Transverse colon (tissue), 4 donors: Measurements from ENCODE around the gene RANBP9. TPM values are rescaled to one million over a fixed set of nuclear protein-coding genes. Genes with fewer than 3 reads are reported as not detected.

ENCODE experiments used
- DNase-seq: peaks from one replicate; pipeline ENCODE4 v3.0.0-alpha.2; 2019
- H3K27ac ChIP-seq, 4 donors: fragments of 200-600 bp; sonication (generic); 2 replicates each; pipeline ENCODE4 v1.5.1; 2016 to 2018; ENCODE audit warnings: inconsistent platforms in 4 of 4
- H3K27me3 ChIP-seq: fragments of 200-600 bp; sonication (generic); 2 replicates; pipeline ENCODE4 v1.5.1; 2017; ENCODE audit warnings: inconsistent platforms
- H3K36me3 ChIP-seq, 4 donors: fragments of 200-600 bp; sonication (generic); 2 replicates each; pipeline ENCODE4 v1.5.1; 2017 to 2019; ENCODE audit warnings: inconsistent platforms in 4 of 4
- H3K4me1 ChIP-seq, 4 donors: fragments of 200-600 bp; sonication (generic); 2 replicates each; pipeline ENCODE4 v1.5.1; 2017 to 2020; ENCODE audit warnings: inconsistent platforms in 4 of 4
- H3K4me3 ChIP-seq, 4 donors: fragments of 200-600 bp; sonication (generic); 1 replicate in 1 of 4; 2 replicates in 3 of 4; pipeline versions ENCODE4 v1.5.1 to v1.6.1; 2017 to 2019; ENCODE audit warnings: inconsistent platforms in 4 of 4
- H3K9me3 ChIP-seq, 2 donors: fragments of 200-600 bp; sonication (generic); 2 replicates each; pipeline ENCODE4 v1.5.1; 2017 to 2019; ENCODE audit warnings: inconsistent platforms in 2 of 2
- EP300 ChIP-seq: sonication (generic); formaldehyde crosslinking; IDR thresholded peaks from one replicate; pipeline ENCODE4 v1.6.1; 2017; ENCODE audit warnings: antibody characterized with exemption, low read depth
- POLR2A ChIP-seq: fragments of 450-650 bp; IDR thresholded peaks from one replicate; pipeline ENCODE4 v1.6.1; 2016; ENCODE audit warnings: antibody characterized with exemption, mild to moderate bottlenecking, moderate library complexity
- POLR2AphosphoS5 ChIP-seq, 3 donors: sonication (generic); formaldehyde crosslinking; IDR thresholded peaks; one replicate each; pipeline ENCODE4 v1.6.1; 2016; ENCODE audit warnings: antibody characterized with exemption in 3 of 3
- WGBS, 2 donors: methylation state at CpG; one replicate each; pipeline ENCODE4 v1.1.5; 2018; ENCODE audit warnings: low coverage in 1 of 2; 5-methylcytosine and 5-hydroxymethylcytosine counted together
- in situ Hi-C, 4 donors: fragments of 200-750 bp; cut with MboI; loops; one replicate each; pipeline versions ENCODE4 v1.15.0 to v1.15.1; 2017; ENCODE audit warnings: low sequenced_read_pairs in 3 of 4, low pct_ligation_motif_present in 1 of 4, low pct_unique_long_range_greater_than_20kb in 1 of 4
- intact Hi-C: fragments of 100-400 bp; cut with DNase I; formaldehyde crosslinking; loops from one replicate; pipeline ENCODE4 v1.15.1; 2023; ENCODE audit warnings: low total_unique reads
- total RNA-seq, 4 donors: library from RNA; depleted of rRNA; stranded (reverse); fragments of >200 nt; gene quantifications; one replicate each; pipeline ENCODE4 v1.1.0, GENCODE V29; 2016
- TF ChIP-seq, protein P1 (sequence below), 5 experiments: fragments of 200-600 bp in 3 of 5; fragments of 450-650 bp in 2 of 5; sonication (generic) in 3 of 5; IDR thresholded peaks; 1 replicate in 2 of 5; 2 replicates in 3 of 5; pipeline ENCODE4 v1.5.1; 2016 to 2017; ENCODE audit warnings: antibody characterized with exemption in 5 of 5, inconsistent platforms in 3 of 5, mild to moderate bottlenecking in 2 of 5, moderate library complexity in 1 of 5

The RANBP9 gene
- total RNA-seq, 4 donors from 2014 or later: 17.9 to 40.8 (median 37.4) TPM

DNA sequence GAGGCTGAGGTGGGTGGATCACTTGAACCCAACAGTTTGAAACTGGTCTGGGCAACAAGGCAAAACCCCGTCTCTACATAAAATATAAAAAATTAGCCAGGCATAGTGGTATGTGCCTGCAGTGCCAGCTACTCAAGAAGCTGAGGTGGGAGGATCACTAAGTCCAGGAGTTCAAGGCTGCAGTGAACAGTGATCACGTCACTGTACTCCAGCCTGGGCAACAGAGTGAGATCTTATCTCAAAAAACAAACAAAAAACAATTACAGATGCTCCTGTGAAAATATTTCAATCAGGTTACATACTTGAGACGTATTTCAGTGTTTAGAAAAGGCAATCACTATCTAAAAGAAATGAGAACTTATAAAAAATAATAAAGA, 33.8 kb downstream of the RANBP9 start:
- H3K4me1 ChIP-seq: peaks cover 0 to 23% (median 3%) of the 10 kb centered on the region in 4 donors
- peaks cover 0 to 8% of the 10 kb centered on the region in 2 donors for H3K9me3 ChIP-seq
- intact Hi-C loops: no loop called here
- no peaks in the 10 kb centered on the region for H3K36me3 ChIP-seq
- H3K27me3 ChIP-seq: no peaks in the 10 kb centered on the region
- TF ChIP-seq POLR2AphosphoS5 (IDR thresholded peaks at IDR 0.05) (no peak), POLR2A (no peak), EP300 (no peak)
- TF ChIP-seq, protein P1, sequence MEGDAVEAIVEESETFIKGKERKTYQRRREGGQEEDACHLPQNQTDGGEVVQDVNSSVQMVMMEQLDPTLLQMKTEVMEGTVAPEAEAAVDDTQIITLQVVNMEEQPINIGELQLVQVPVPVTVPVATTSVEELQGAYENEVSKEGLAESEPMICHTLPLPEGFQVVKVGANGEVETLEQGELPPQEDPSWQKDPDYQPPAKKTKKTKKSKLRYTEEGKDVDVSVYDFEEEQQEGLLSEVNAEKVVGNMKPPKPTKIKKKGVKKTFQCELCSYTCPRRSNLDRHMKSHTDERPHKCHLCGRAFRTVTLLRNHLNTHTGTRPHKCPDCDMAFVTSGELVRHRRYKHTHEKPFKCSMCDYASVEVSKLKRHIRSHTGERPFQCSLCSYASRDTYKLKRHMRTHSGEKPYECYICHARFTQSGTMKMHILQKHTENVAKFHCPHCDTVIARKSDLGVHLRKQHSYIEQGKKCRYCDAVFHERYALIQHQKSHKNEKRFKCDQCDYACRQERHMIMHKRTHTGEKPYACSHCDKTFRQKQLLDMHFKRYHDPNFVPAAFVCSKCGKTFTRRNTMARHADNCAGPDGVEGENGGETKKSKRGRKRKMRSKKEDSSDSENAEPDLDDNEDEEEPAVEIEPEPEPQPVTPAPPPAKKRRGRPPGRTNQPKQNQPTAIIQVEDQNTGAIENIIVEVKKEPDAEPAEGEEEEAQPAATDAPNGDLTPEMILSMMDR (IDR thresholded peaks at IDR 0.05): no peak
- WGBS, 2 donors: 38 to 70% methylated on average over 2 to 3 of the region's 3 CpGs
- H3K4me3 ChIP-seq: no peak overlapping the region
- H3K27ac ChIP-seq: peak overlapping the region in 2 of 4 donors; percentile 30 to 44
- DNase-seq: no peak
- in situ Hi-C loops: no loop called here

DNA sequence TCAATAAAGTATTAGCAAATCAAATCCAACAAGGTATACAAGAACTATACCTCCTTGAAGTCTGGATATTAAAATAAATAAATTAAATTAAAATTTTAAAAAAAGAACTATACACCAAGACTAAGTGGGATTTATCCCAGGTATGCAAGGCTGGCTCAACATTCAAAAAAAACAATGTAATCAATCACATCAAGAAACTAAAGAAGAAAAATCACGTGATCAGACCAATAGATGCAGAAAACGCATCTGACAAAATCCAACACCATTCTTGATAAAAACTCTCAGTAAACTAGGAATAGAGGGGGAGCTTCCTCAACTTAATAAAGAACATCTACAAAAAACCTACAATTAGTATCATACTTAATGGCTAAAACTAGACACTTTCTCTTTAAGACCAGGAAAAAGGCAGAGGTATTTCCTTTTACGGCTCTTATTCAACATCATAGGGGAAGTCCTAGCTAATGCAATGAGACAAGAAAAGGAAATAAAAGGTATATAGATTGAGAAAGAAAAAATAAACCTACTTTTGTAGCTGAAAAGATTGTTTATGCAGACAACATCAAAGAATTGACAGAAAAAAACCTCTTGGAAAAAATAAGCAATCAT, 35.0 kb downstream of the RANBP9 start:
- H3K4me1 ChIP-seq: peaks cover 0 to 29% (median 7%) of the 10 kb centered on the region in 4 donors
- H3K27me3 ChIP-seq: no peaks in the 10 kb centered on the region
- WGBS, 2 donors: 88 to 93% methylated on average over 3 of the region's 3 CpGs
- TF ChIP-seq EP300 (no peak), POLR2A (no peak), POLR2AphosphoS5 (IDR thresholded peaks at IDR 0.05) (no peak)
- TF ChIP-seq, protein P1 (IDR thresholded peaks at IDR 0.05): no peak
- no peak for DNase-seq
- in situ Hi-C loops (no loop called here), intact Hi-C loops (no loop called here)
- H3K36me3 ChIP-seq: no peaks in the 10 kb centered on the region
- H3K27ac ChIP-seq: no peak overlapping the region
- H3K9me3 ChIP-seq: peaks cover 0 to 8% of the 10 kb centered on the region in 2 donors
- H3K4me3 ChIP-seq: no peak overlapping the region

DNA sequence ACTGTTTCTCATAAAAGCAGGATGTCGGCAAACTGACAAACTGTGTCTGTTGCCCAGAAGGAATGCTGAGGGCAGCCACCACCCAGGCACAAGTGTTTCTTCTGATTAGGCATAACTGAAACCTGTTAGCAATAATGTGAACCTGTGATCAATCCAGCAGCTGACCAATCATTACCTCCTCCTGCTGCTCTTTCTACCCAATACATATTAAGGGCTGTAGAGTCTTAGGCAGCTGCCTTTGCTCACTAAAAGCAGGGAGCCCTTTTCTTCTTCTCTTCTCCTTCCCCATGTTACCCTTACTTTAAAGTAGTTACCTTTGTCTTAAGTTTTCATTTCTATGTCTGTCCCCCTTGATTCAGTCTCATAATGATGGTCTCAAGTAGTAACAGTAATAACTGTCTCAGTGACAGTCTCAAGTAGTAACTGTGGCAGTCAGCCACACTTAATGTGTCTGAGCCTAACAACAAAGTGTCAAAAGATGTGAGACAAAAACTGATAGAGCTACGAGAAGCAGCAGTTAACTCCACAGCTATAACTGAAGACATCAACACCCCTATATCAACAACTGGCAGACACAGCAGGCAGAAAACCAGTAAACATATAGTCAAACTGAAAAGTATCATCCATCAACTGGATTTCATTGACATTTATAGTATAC, 37.0 kb downstream of the RANBP9 start:
- H3K27me3 ChIP-seq: no peaks in the 10 kb centered on the region
- H3K4me3 ChIP-seq: no peak overlapping the region
- peaks cover 0 to 26% (median 7%) of the 10 kb centered on the region in 4 donors for H3K4me1 ChIP-seq
- WGBS, 2 donors: 80% methylated on average over 2 of the region's 2 CpGs
- H3K36me3 ChIP-seq: no peaks in the 10 kb centered on the region
- DNase-seq: no peak
- intact Hi-C loops: no loop called here
- peaks cover 0 to 8% of the 10 kb centered on the region in 2 donors for H3K9me3 ChIP-seq
- in situ Hi-C loops: no loop called here
- TF ChIP-seq EP300: no peak
- no peak overlapping the region for H3K27ac ChIP-seq

DNA sequence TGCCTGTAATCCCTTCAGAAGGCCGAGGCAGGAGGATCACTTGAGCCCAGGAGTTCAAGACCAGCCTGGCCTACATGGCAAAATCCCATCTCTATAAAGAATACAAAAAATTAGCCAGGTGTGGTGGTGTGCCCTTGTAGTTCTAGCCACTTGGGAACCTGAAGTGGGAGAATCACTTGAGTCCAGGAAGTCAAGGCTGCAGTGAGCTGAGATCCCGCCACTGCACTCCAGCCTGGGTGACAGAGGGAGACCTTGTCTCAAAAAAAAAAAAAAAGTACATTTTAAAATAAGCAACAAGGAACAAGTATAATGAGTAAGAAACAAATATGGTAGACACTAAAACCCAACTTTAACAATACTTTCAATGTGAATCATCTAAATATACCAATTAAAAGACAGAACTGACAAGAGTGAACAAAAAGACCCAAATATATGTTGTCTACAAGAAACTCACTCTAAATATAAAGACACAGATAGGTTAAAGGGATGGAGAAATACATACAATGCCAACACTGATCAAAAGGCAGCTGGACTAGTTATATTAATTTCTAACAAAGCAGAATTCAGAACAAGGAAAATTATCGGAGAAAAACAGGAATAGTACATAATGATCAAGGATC, 37.7 kb downstream of the RANBP9 start:
- H3K27ac ChIP-seq: no peak overlapping the region
- no peak for DNase-seq
- no peaks in the 10 kb centered on the region for H3K27me3 ChIP-seq
- peaks cover 0 to 30% (median 7%) of the 10 kb centered on the region in 4 donors for H3K4me1 ChIP-seq
- 86 to 97% methylated on average over 3 of the region's 3 CpGs for WGBS, 2 donors
- peaks cover 0 to 8% of the 10 kb centered on the region in 2 donors for H3K9me3 ChIP-seq
- no peaks in the 10 kb centered on the region for H3K36me3 ChIP-seq
- intact Hi-C loops (no loop called here), in situ Hi-C loops (no loop called here)
- H3K4me3 ChIP-seq: no peak overlapping the region
- TF ChIP-seq EP300 (no peak), POLR2AphosphoS5 (IDR thresholded peaks at IDR 0.05) (no peak), POLR2A (no peak)
- TF ChIP-seq, protein P1 (IDR thresholded peaks at IDR 0.05): no peak
